Fibroblast of skin of right quadriceps (primary cell): ENCODE data around the gene TKT.
"Not testable (repeated sequence)": the region's sequence is repeated elsewhere in the genome, so short reads cannot be mapped to it uniquely, and the experiment has no call there.

Experiments used
- DNase-seq: peaks from one replicate; pipeline ENCODE4 v3.0.0-alpha.2; 2013

The TKT gene

DNA sequence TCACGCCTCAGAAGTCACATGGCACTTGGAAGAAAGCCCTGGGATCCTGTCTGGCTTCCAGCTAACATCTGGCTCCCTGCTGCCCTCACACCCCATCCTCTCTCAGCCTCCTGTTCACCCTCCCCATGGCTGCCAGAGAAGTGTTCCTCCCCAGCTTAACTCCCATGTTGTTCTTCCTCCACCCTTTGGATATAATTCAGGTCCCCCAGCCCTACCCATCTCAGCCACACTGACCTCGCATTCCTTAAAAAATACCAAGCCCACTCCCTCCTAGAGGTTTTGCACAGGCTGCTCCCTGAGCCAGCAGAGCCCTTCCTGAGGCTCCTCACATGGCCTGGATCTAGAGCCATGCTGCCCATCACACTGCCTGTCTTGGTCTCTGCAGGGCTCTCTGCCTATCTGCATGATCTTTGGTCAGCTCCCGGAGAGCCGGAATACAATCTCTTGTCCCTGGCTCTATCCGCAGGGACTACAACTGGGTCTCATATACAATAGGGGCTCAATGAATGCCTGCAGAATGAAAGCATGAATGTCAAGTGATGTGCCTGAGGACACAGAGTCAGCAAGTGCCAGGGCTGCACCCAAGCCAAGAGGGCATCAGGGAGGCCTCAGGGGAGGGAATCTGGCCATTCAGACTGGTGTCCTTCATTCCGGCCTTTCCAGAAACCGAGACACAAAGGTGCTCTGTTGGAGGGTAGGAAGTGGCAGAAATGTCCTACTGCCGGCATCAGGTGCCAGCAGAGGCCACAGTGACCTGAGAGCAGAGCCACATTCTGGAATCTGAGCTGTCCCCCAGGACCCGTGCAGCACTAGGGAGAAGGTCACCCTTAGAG is 3.8 kb upstream of the TKT start:
- no peak for DNase-seq

DNA sequence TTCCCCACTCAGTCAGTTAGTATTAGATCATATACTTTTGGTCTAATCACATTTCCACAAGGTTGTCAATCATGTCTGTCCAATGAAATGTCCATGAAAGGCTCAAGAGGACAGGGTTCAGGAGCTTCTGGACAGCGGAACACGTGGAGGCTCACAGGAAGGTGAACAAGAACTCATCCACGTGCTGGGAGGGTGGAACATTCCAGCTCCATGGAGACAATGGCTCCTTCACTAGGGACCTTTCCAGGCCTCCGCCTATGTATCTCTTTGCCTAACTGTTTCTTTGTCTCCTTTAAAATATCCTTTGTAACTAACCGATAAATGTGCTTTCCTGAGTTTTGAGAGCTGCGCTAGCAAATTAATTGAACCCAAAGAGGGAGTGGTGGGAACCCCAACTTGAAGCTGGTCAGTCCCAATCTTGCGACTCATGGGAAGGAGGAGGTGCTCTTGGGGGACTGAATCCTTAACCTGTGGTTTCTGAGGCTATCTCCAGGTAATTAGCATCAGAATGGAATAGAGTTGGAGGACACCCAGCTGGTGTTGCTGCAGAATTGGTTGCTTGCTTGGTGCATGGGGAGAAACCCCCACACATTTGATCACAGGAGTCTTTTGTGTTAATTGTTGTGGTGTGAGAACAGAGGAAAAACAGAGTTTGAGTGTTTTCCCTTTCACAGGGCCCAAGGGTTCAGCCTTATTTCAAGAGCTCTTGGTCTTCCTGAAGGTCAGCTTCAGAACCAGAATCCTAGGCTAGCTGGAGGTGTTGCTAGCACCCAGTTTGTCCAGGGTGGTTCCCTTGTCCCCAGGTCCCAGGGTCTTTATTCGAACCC is 3.0 kb upstream of the TKT start:
- no peak for DNase-seq

DNA sequence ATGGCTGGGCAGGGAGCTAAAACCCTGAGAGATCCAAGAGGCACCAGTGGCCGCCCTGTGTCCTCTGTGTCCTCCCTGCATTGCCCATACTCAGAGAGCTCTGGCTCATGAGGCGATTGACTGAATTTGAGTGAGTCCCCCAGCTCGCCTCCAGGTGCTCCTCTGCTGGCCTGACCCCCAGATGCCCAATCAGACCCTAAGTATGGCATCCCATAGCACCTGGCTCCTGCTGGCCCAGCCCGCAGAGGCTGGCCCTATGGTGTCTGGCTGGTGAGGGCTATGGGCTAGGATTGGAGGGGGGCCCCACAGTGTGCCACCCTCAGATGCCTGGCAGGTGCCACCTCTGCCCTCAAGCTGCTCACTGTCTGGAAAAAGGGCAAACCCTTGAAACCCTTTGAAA is 1.6 kb upstream of the TKT start:
- DNase-seq, result no peak

DNA sequence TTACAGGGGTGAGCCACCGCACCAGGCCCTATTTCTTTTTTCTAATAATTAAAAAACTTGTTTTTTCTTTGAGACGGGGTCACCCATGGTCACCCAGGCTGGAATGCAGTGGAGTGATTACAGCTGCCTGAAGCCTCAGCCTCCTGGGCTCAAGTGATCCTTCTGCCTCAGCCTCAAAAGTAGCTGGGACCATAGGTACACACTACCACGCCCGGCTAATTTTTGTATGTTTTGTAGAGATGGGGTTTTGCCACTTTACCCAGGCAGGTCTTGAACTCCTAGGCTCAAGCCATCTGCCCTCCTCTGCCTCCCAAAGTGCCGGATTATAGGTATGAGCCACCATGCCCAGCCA is 858 bp upstream of the TKT start:
- DNase-seq, result no peak

DNA sequence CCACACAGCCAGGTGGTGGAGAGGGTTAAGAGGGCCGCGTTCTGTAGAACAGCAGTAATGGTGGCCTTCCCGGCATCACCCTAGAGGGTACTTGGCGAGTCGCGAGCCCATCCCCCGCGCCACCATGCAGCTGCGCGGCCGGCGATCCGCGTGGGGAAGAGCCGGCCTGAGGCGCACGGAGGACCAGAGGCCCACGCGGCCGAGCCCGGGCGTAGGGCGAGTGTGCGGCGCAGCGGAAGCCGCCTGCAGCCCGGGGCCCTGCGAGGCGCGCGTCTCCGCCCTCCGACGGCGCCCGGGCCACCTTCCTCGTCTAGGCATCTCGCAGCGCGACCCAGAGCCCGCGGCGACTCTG is 423 bp downstream of the TKT start:
- no peak for DNase-seq

DNA sequence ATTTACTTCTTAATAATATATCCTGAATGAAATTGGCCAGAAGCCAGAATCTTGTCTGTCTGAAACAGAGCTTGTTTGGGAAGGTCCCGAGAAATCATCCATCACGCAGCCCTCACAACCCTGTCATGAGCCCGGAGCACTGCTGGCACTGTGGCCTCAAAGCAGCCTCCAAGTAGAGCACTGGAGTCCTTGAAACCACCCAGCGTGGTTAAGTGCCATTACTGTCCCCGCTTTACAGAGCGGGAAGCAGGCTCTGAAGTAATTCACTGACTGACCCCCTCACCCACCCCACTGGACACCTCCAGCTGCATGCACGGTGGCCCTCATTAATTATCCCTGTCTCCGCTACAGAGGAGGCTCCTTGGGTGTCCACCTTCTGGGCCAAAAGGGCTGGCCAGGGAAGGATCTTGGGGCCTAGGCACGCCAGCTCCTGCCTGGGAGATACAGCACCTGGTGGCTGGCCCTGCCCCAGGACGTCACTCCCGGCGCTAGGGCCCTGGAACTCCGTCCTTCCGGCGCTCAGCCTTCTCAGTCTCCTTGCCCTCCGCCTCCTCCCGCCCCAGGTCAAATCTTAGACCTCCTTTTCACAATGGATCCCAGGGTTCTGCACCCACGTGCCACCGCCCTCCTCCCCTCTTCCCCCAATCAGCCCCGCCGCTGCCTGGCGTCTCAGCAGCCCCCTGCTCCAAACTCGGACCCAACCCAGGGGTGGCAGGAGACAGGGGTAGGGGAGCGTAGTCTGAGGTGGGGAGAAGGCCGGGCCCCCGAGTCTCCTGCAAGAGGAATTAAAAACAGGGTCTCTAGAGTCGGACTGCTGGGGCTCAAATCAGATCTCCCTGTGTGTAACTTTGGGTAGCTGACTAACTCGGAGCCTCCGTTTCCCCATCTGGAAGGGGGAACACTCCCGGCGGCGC is 1.1 kb downstream of the TKT start:
- DNase-seq, result peak; percentile 36

DNA sequence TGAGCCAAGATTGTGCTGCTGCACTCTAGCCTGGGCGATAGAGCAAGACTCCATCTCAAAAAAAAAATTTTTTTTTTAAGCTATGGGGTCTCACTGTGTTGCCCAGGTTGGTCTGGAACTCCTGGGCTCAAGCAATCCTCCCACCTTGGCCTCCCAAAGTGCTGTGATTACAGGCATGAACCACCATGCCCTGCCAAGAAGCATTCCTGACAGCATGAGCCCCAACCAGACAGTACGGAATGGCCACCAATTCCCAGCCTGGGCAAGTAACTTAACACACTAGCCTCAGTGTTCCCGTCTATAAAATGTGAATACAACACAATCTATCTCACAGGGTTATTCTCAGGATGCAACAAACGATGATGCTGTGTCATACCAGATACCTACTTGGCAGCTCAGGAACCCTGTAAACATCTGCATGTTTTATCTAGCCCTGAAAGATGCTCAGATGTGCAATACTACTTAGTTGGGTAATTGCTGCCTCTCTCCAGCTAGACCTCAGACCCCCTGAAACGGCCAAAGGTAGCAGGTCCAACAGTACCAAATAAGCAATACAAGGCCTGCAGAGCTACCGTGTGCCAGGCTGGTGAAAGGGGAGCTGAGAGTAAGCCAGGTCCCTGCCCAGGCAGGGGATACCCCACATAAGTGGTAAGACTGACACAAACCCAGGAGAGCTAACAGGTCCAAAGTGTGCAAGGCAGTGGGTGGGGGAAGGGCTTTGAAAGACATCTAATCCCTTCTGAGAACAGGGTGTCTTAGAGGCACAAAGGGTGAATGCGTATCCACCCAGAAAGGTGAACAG is 1.9 kb downstream of the TKT start:
- DNase-seq, result no peak

DNA sequence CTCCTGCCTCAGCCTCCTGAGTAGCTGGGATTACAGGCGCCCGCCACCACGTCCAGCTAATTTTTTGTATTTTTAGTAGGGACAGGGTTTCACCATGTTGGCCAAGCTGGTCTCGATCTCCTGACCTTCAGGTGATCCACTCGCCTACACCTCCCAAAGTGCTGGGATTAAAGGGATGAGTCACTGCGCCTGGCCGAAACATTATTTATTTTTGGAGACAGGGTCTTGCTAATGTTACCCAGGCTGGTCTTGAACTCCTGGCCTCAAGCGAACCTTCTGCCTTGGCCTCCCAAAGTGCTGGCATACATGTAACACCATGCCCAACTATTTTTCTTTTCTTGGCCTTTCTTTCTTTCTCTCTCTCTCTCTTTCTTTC is 2.9 kb downstream of the TKT start:
- not testable (repeated sequence) for DNase-seq

DNA sequence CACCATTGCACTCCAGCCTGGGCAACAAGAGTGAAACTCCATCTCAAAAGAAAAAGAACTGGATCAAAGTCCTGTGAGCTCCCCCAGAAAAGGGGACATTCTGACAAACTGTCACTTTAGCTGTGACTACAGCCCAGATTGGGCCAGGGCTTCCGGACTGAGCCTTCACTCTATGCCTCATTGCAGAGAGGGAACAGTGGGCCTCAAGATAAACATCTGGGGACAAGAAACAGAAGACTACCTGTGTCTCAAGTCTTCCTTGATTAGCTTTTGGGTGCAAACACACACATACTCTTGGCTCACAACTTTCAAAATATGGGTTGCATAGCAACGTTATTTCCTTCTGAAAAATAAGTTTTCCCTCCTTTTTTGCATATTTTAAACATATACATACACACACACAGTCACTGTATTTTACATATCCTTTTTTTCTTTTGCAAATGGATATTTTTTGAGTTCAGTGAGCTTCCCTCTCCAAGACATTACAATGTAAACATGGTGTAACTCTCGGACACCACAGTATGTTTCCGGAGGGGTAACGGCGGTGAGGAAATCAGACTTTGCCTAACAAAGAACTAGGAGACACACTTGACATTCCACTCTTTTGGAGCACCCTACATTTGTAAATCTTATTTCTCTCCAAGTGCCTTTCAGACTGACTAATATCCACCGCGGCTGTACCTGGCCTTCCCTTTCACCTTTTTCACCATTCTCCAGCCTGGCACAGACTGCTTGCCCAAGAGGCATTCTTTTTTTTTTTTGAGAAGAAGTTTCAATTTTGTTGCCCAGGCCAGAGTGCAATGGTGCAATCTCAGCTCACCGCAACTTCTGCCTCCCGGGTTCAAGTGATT is 3.5 kb downstream of the TKT start:
- DNase-seq, result no peak

DNA sequence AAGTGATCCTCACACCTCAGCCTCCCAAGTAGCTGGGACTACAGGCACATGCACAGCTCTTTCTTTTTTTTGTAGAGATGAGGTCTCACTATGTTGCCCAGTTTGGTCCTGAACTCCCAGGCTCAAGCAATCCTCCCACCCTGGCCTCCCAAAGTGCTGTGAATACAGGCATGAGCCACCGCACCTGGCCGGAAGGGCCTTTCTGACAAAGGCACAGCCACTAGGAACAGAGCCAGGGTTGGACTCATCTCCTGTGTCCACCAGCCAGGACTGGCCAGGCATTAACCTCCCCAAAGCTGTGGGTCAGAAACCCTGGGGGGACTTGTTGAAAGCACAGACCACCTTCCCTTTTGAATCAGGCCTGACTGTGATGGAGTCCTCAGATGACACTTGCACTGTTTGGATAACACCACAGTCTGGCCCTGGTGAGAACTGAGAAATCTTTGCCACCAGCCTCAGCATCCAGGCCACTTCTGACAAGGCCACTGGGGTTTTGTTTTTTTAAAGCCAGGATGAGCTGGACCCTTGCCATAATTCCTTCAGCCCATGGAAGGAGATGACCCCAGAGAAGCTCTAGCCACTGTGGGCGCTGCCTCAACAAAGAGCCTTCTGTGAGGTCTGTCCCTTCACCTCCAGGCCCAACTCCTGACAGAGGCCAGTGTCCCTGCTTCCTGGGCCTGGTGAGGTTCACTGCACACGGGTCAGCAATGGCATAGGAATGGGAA is 4.8 kb downstream of the TKT start:
- DNase-seq, result no peak

DNA sequence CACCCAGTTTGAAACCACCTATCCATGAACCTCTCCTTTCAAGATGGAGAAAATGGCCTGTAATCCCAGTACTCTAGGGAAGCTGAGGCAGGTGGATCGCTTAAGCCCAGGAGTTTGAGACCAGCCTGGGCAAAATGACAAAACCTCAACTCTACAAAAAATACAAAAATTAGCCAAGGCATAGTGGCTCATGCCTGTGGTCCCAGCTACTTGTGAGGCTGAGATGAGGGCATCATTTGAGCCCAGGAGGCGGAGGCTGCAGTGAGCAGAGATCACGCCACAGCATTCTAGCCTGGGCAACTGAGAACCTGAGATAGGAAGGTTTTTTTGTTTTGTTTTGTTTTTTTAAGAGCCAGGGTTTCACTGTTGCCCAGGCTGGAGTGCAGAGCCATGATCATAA is 5.4 kb downstream of the TKT start:
- no peak for DNase-seq

DNA sequence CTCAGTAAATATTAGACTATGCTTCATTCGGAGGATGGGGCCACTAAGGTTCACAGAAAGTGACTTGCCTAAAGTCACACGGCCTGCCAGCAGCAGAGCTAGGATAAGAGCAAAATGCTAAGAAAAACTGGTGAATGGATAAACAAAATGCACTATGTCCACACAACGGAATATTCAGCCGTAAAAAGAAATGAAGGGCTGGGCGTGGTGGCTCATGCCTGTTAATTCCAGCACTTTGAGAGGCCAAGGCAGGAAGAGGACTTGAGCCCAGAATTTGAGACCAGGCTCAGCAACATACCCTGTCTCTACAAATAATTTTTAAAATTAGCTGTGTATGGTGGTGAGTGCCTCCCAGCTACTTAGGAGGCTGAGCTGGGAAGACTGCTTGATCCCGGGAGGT is 7.7 kb downstream of the TKT start:
- no peak for DNase-seq

DNA sequence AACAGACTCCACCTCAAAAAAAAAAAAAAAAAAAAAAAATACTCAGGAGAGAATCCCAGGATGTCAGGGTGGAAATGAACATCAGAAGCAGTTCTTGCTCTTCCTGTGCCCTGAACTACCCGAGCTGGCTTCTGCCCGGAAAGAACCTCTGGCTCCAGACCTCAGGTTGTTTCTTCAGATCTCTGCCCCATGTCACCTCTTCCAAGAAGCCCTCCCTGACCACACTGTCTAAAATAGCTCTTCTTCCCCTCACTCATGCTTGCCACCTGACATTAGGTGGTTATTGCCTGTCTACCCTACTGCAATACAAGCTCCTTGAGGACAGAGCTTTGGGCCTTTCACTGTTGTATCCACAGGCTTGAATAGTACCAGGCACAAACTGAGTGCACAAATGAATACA is 8.2 kb downstream of the TKT start:
- no peak for DNase-seq

DNA sequence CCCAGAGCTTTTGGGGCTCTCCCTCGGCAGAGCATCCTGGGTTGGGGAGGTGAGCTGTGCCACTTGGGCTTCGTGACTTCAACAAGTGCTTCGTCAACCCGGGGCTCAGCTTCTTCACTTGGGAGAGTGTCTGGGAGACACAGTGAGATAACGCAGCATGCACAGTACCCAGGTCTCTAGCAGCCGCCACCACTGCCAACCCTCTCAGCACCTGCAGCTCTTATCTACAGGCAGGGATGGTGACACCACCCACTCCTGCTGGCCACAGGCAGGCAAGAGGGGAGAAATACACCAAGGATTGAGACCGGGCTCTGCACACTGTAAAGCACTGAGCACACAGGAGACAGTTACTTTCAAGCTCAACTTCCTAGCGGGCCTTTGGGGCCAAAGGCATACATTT is 11.6 kb downstream of the TKT start:
- no peak for DNase-seq

DNA sequence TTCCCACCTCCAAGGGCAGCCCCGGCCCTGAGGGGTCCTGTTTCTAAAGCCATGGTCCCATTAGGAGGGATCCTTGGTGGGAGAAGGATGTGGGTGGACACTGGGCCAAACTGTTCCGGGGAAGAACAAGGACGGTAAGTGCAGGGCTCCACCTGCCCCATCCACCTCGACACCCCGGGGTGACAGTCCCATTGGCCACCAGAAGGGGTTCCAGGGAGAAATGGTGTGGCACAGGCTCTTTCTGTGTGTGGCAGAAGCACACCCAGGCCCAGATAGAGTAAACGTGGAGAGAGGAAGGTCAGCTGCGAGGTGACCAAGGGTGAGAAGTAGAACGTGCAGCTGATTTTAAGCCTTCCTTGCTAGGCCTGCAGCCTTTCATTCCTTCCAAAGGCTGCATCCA is 12.0 kb downstream of the TKT start:
- no peak for DNase-seq

DNA sequence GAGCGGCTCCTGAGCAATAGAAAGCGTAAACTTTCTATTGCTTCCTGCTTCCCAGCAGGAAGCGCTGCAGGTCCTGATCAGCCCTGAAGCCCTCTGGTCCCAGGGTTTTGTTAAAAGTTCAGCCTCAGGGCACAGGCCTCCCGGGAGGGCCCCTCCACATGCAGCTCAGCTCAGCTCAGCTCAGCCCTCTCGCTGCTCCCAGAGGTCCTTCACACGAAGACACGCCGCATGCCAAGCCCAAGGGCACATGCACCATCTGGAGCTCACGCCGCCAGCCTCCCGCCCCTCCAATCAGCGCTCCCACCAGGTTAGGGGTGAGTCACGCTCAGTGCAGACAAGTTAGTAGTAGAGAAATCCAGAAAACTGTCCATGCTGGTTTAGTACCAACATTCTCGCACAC is 12.7 kb downstream of the TKT start:
- DNase-seq, result peak; percentile 71

DNA sequence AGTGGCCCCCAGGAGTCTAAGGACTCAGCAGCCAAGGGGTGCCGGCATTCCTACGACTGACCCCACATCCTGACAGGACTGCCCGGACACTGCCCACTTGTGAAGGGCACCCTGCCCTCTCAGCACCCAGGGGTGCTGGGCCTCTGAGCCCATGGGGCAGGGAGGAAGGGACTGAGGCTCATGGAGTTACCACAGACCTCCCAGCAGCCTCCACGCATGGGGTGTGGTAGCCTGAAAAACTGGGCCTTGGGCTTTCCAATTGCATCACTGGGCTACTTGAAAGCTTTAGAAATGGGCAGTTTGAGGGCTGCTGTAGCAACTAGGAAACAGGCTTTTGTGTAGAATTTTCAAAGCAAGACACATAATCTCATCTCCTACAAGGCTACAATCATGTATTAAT is 13.2 kb downstream of the TKT start:
- no peak for DNase-seq

DNA sequence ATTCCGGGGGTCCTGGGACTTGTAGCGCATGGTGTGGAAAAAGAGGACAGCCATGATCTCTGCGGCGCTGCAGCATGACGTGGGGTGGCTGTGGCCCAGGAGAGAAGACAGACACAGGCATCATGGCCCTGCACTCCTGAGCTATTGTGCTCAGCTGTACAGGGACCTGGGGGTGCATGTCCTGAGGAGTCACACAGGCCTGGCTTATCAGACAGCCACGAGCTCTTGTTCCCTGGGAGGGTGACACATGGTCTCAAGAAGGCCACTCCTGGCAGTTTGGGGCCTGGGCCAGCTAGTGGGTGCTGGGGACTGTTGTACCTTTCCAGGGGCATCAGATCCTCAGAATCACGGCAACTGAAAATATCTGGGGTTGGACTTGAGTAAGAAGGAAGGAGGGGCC is 13.7 kb downstream of the TKT start:
- no peak for DNase-seq

DNA sequence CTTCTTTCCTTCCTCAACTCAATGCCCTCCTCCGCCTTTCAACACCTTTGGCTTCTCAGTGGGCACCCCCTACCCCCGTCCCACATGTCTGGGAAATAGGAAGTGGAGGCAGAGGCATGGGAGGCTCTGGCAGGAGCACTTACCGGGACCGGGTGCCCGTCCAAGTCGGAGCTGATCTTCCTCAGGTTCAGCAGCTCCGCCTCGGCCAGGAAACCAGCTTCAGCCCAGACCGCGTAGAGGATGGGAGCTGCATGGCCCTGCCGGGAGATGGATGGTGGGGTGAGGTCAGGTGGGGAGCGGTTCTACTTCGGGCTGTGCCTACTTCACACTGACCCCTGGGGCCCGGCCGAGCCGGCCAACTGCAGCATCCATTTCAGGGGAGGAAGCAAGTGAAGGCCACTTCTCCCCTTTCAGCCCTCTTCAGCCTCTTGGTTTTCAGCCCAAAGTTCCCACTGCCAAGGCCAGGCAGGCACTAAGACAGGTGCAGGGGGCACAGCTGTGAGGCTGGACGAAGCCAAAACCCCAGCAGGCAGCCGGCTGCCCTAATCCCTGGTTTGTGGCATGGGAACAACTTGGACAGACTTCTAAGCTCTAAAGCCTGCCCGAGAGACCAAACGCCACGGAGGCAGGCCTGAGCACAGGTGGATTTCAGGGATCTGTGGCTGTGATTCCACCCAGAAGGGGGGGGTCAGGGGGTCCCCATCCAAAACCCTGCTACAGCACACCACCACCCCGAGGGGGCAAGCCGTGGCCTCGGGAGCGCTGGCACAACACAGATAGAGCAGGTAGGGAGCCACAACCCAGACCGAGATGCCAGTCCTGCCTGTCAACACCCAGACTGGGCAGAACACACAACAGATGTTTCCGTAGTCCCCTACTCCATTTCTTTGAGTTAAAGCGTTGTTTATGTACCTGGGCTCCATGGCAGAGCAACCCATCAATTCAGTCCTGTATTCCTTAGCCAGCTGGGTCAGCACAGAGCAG is 14.5 kb downstream of the TKT start:
- no peak for DNase-seq

DNA sequence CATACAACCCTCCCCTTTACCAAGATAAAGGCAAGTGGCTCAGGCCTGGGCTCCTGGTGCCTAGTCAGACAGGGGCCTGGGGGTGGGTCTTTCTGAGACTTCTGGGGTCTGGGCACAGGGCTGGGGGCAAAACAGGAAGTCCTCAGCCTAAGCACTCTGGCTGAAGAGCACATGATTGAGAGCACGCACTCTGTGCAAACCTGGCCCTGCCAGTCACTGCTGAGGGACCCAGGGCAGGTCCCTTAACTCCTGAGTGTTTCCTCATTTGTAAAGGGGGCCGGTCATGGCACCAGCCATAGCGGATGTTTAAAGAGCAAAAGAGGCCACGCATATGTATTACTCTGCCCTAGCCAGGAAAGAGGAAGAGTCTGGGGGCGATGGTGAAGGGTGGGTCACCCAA is 16.0 kb downstream of the TKT start:
- no peak for DNase-seq
